K562 (cell line): Measurements from ENCODE around the gene TMEM132D. TPM values are rescaled to one million over a fixed set of nuclear protein-coding genes. Genes with fewer than 3 reads are reported as not detected.

Experiments
- ATAC-seq: fragments of 200-7000 bp; cut with Tn5 transposase; 3 replicates; pipeline ENCODE4 v1.9.1; 2020; ENCODE audit warnings: moderate library complexity
- BruUV-seq: library from RNA; stranded (reverse); fragments of 400-500 nt; replicated peaks from 2 replicates; lab custom pipeline; 2021; lab: Mats Ljungman, UMichigan
- CTCF ChIA-PET: fragments of 300-600 bp; formaldehyde crosslinking; extraction: SDS; loops from one replicate; lab custom pipeline; 2021; ENCODE audit warnings: low intra/inter-chr PET ratio; lab: Yijun Ruan, JAX
- POLR2A ChIA-PET: fragments of 300-600, 350-650 bp; sonication (Branson Sonifier 250); formaldehyde crosslinking; extraction: SDS; loops from one replicate; lab custom pipeline; 2021; ENCODE audit warnings: antibody characterized with exemption, inconsistent platforms; lab: Yijun Ruan, JAX
- DNase-seq, 4 experiments: peaks; one replicate each; pipeline versions ENCODE4 v3.0.0 to v3.0.0-alpha.2; 2011 to 2018; ENCODE audit warnings: low spot score in 3 of 4, mixed read lengths in 3 of 4; ENCODE audit errors: extremely low read depth in 1 of 4
- FAIRE-seq: peaks from 2 replicates; lab custom pipeline; 2011; peaks lifted over from hg19 to GRCh38; lab: Jason Lieb, UNC
- H2AFZ ChIP-seq: 2 replicates; pipeline ENCODE4 v1.6.0; 2011; ENCODE audit warnings: low read depth, low read length, control low read depth, inconsistent platforms
- H3K27ac ChIP-seq: fragments of 200-600 bp; 3 replicates; pipeline ENCODE4 v1.8.0; 2011; ENCODE audit warnings: low read depth, mild to moderate bottlenecking, control low read depth, inconsistent platforms, low read length, moderate library complexity, mixed read lengths; ENCODE audit errors: extremely low read depth
- H3K27me3 ChIP-seq, 2 experiments: fragments of 300-600 bp in 1 of 2; 2 replicates in 1 of 2; 3 replicates in 1 of 2; pipeline versions ENCODE4 v1.6.0 to v1.8.0; 2011; ENCODE audit warnings: inconsistent platforms in 2 of 2, low read length in 2 of 2, mild to moderate bottlenecking in 1 of 2, mixed read lengths in 1 of 2, moderate library complexity in 1 of 2; ENCODE audit not compliant: control insufficient read depth in 2 of 2, insufficient read depth in 2 of 2
- H3K36me3 ChIP-seq: fragments of 300-600 bp; 3 replicates; pipeline ENCODE4 v1.8.0; 2011; ENCODE audit warnings: mild to moderate bottlenecking, low read length, inconsistent platforms; ENCODE audit not compliant: control insufficient read depth, insufficient read depth
- H3K4me1 ChIP-seq, 2 experiments: fragments of 200-600 bp in 1 of 2; replicated peaks in 1 of 2; 2 replicates in 1 of 2; 3 replicates in 1 of 2; pipeline versions ENCODE4 v1.5.1 to v1.8.0; 2011; ENCODE audit warnings: inconsistent platforms in 2 of 2, low read length in 2 of 2, mild to moderate bottlenecking in 1 of 2, mixed read lengths in 1 of 2, moderate library complexity in 1 of 2; ENCODE audit not compliant: control insufficient read depth in 2 of 2, insufficient read depth in 2 of 2
- H3K4me2 ChIP-seq: 2 replicates; pipeline ENCODE4 v1.6.1; 2011; ENCODE audit warnings: low read length, control low read depth, inconsistent platforms, mixed read lengths; ENCODE audit not compliant: insufficient read depth
- H3K4me3 ChIP-seq: fragments of 200-600 bp; sonication (generic), shearing (Covaris generic); 2 replicates; pipeline ENCODE4 v1.5.1; 2016; ENCODE audit warnings: control low read depth, inconsistent platforms
- H3K79me2 ChIP-seq: fragments of 200-600 bp; 3 replicates; pipeline ENCODE4 v1.8.0; 2011; ENCODE audit warnings: low read length, inconsistent platforms; ENCODE audit not compliant: control insufficient read depth, insufficient read depth
- H3K9ac ChIP-seq, 2 experiments: 2 replicates each; pipeline versions ENCODE4 v1.6.0 to v1.6.1; 2011; ENCODE audit warnings: low read depth in 2 of 2, low read length in 2 of 2, control low read depth in 1 of 2, inconsistent platforms in 1 of 2, mild to moderate bottlenecking in 1 of 2, mixed read lengths in 1 of 2; ENCODE audit not compliant: insufficient read depth in 1 of 2
- H3K9me1 ChIP-seq: one replicate; pipeline ENCODE4 v1.6.0; 2011; ENCODE audit warnings: inconsistent platforms, mild to moderate bottlenecking, low read length, moderate library complexity; ENCODE audit not compliant: control insufficient read depth, insufficient read depth
- H3K9me3 ChIP-seq: replicated peaks from 2 replicates; pipeline ENCODE4 v1.5.1; 2011; ENCODE audit warnings: low read depth, low read length, inconsistent platforms; ENCODE audit not compliant: control insufficient read depth, insufficient read depth
- H4K20me1 ChIP-seq: replicated peaks from 2 replicates; pipeline ENCODE4 v1.6.1; 2011; ENCODE audit warnings: low read length, inconsistent platforms, mixed read lengths; ENCODE audit not compliant: control insufficient read depth, insufficient read depth
- CBFB ChIP-seq: sonication (generic); formaldehyde crosslinking; IDR thresholded peaks from 2 replicates; pipeline ENCODE4 v1.4.0; 2020; ENCODE audit warnings: mild to moderate bottlenecking, missing genetic modification reagents
- EP400 ChIP-seq: fragments of 450-650 bp; IDR thresholded peaks from 2 replicates; pipeline ENCODE4 v1.6.1; 2017; ENCODE audit warnings: antibody characterized with exemption, mild to moderate bottlenecking, moderate library complexity
- FOXM1 ChIP-seq, 2 experiments: fragments of 450-650 bp in 1 of 2; sonication (generic) in 1 of 2; formaldehyde crosslinking in 1 of 2; IDR thresholded peaks; 2 replicates each; pipeline versions ENCODE4 v1.6.1 to v1.9.0; 2017 to 2022; ENCODE audit warnings: low read depth in 2 of 2, mild to moderate bottlenecking in 2 of 2, missing genetic modification reagents in 1 of 2, moderate library complexity in 1 of 2
- HDGF ChIP-seq: fragments of 450-650 bp; IDR thresholded peaks from 2 replicates; pipeline ENCODE4 v1.6.1; 2016
- RNF2 ChIP-seq: sonication (generic); IDR thresholded peaks from 2 replicates; pipeline ENCODE4 v1.6.1; 2016
- U2AF2 ChIP-seq: fragments of 200-400 bp; formaldehyde crosslinking; optimal IDR thresholded peaks from 2 replicates; pipeline ENCODE3; 2017; ENCODE audit warnings: low read depth, mild to moderate bottlenecking, low read length
- YY1 ChIP-seq, 3 experiments: IDR thresholded peaks; 2 replicates each; pipeline ENCODE4 v1.6.1; 2011; ENCODE audit warnings: low read length in 2 of 3, mild to moderate bottlenecking in 2 of 3, moderate library complexity in 2 of 3, borderline replicate concordance in 1 of 3, control low read depth in 1 of 3, low read depth in 1 of 3; ENCODE audit not compliant: insufficient read depth in 3 of 3, insufficient replicate concordance in 2 of 3, control insufficient read depth in 1 of 3, insufficient read length in 1 of 3; ENCODE audit errors: extremely low read depth in 1 of 3
- ZHX1 ChIP-seq: fragments of 150-350 bp; conservative IDR thresholded peaks from 2 replicates; pipeline ENCODE4 v1.6.1; 2014; ENCODE audit warnings: low read length
- ZNF232 ChIP-seq: sonication (generic); formaldehyde crosslinking; IDR thresholded peaks from 2 replicates; pipeline ENCODE4 v1.8.0; 2022; ENCODE audit warnings: mild to moderate bottlenecking, missing genetic modification reagents
- WGBS: fragments of 100-300 bp; shearing (Covaris generic); methylation state at CpG from one replicate; pipeline ENCODE4 v1.1.6; 2016; ENCODE audit warnings: low coverage, mixed read lengths; ENCODE audit not compliant: insufficient coverage; ENCODE audit errors: missing lambda C conversion rate; 5-methylcytosine and 5-hydroxymethylcytosine counted together
- in situ Hi-C: fragments of 300-500 bp; cut with MboI; formaldehyde crosslinking; loops from 4 replicates; pipeline ENCODE4 v1.15.0; 2018; ENCODE audit warnings: inconsistent platforms, mixed read lengths
- intact Hi-C: fragments of 100-400 bp; cut with micrococcal nuclease; formaldehyde crosslinking; loops from 2 replicates; pipeline ENCODE4 v1.14.2; 2022
- polyA plus RNA-seq, 8 experiments: library from polyadenylated mRNA; depleted of rRNA in 4 of 8; stranded (reverse) in 5 of 8; unstranded in 3 of 8; fragments of >200 nt; fragmentation: Nextera tagmentation in 2 of 8; fragmentation: Illumina TruSeq in 1 of 8; extraction: Ambion mirVana in 2 of 8; extraction: Trizol in 1 of 8; gene quantifications; 2 replicates each; pipeline versions ENCODE4 v1.2.1 to v1.2.3, GENCODE V29; 2011 to 2014; ENCODE audit warnings: inconsistent platforms in 1 of 8, missing spikeins in 1 of 8
- total RNA-seq, 7 experiments: library from RNA; depleted of rRNA in 6 of 7; stranded (reverse); fragments of >200 nt in 6 of 7; fragmentation: Illumina TruSeq in 2 of 7; extraction: Trizol in 2 of 7; gene quantifications; 2 replicates each; pipeline versions ENCODE4 v1.2.1 to v1.2.3, GENCODE V29; 2011 to 2021; ENCODE audit warnings: low replicate concordance in 1 of 7

Gene TMEM132D
- total and polyA plus RNA-seq, 9 of the 15 experiments (the other 6 are each of a cell fraction or from before 2014, with no cell fraction given): not detected

- CTCF ChIA-PET: no interaction called here
- in situ Hi-C loops: no loop called here
- Histone ChIP-seq H2AFZ (no peak overlapping the region), H3K27ac (no peak overlapping the region), H3K9me3 (no peaks in the 10 kb centered on the region), H3K9ac (no peak overlapping the region), H3K4me2 (no peak overlapping the region), H3K36me3 (no peaks in the 10 kb centered on the region), H3K9me1 (no peaks in the 10 kb centered on the region), H3K4me3 (no peak overlapping the region)
- intact Hi-C loops: no loop called here
- no peak for ATAC-seq
- TF ChIP-seq YY1 (IDR thresholded peaks at IDR 0.05; ENCODE audit: borderline replicate concordance in 1 of 3, control insufficient read depth in 1 of 3, extremely low read depth in 1 of 3, insufficient read depth in 3 of 3, insufficient read length in 1 of 3, insufficient replicate concordance in 2 of 3, low read depth in 1 of 3, low read length in 2 of 3) (no peak), HDGF (no peak), CBFB (CRISPR knock-in tag) (no peak), ZNF232 (CRISPR knock-in tag) (no peak), FOXM1 (IDR thresholded peaks at IDR 0.05; ENCODE audit: low read depth) (no peak), FOXM1 (CRISPR knock-in tag; IDR thresholded peaks at IDR 0.05; ENCODE audit: low read depth) (no peak), RNF2 (no peak), U2AF2 (no peak), EP400 (no peak), ZHX1 (no peak)
- TF ChIP-seq, all 486 proteins: peak for 0
- BruUV-seq: no TSS peak
- 1% methylated on average over 21 of the region's 21 CpGs for WGBS
- H3K79me2 ChIP-seq: no peaks in the 10 kb centered on the region
- POLR2A ChIA-PET: no interaction called here
- no peaks in the 10 kb centered on the region for H3K4me1 ChIP-seq
- no peaks in the 10 kb centered on the region; the same call in 1 of the 2 replicates for H4K20me1 ChIP-seq
- H3K27me3 ChIP-seq: peaks cover 9 to 75% of the 10 kb centered on the region in 2 experiments; a peak in 4 of 5 replicates
- DNase-seq (no peak), FAIRE-seq (no peak)
These were observed 830.5 kb downstream of the TMEM132D start for GRCh38 chr12:129073157-129073915.
